Activated T-cell treated with anti-CD3 and anti-CD28 coated beads for 1 hour (primary cell): ENCODE data around the gene RPTOR.

Source experiments
- DNase-seq: peaks from one replicate; pipeline ENCODE4 v3.0.0-alpha.2; 2020; ENCODE audit warnings: low read depth

Gene RPTOR

DNA sequence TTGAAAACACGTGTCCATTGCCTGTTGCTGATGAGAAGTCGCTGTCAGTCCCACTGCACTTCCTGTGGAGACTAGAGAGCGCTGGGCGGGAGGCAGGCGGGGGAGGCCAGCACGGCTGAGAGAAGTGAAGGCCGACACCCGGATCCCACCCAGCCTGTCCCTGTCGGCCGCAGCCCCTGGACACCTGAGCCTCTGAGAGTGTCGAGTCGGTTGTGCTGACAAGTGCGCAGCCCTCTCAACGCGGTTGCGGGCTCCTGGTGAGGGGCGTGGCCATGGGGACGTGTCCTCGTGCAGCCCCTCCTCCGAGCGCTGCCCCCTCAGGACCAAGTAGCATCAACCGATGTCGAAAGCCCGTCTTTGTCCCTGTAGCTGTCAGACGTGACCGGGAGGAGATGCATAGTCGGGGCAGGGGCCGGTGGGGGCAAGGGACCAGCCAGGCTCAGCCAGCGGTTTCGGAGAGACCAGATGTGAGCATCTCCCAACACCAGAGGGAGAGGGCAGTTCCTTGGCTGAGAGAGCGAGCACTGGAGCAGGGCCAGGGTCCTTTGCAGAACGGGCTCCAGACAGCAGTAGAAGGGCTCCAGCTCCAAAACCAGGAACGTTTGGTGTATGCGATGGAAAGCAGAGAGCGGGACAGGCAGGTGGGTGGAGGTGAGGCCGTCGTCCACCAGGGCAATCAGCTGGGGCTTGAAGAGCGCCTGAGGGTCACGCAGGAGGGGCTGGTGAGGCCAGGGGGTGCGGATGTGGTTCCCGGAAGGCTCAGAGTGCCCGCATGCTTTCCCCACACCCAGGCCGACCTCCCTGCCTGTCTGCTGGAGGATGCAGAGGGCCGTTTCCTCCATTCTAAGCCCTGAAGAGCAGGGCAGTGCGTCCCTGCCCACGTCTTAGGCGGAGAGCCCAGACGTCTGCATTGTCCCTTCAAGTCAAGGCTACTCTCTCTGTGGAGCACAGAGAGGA, 403.7 kb downstream of the RPTOR start:
- DNase-seq: no peak

DNA sequence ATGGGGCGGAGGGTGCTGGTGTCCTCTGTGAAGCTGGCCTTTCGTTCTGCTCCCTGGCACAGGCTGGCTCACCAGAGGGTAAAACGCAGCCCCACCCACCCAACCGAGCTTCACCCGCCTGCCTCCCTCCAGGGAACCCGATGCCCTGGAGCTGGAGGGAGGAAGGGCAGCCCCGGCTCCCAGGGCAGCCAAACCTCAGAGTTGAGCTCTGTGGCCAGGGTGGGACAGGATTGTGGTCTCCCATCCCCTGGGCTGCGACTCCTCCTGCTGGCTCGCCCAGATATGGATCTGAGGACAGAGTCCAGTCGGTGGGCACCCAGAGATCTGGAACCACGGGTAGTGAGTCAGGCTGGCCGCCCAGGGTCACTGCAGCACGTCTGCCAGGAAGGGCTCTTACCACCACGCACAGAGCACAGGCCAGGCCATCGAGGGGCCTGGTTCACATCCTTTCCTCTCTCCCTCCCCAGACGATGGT, 404.4 kb downstream of the RPTOR start:
- DNase-seq: no peak

- no peak for DNase-seq
Observed at GRCh38 chr17:80949451-80950421, 405.1 kb downstream of the RPTOR start.

DNA sequence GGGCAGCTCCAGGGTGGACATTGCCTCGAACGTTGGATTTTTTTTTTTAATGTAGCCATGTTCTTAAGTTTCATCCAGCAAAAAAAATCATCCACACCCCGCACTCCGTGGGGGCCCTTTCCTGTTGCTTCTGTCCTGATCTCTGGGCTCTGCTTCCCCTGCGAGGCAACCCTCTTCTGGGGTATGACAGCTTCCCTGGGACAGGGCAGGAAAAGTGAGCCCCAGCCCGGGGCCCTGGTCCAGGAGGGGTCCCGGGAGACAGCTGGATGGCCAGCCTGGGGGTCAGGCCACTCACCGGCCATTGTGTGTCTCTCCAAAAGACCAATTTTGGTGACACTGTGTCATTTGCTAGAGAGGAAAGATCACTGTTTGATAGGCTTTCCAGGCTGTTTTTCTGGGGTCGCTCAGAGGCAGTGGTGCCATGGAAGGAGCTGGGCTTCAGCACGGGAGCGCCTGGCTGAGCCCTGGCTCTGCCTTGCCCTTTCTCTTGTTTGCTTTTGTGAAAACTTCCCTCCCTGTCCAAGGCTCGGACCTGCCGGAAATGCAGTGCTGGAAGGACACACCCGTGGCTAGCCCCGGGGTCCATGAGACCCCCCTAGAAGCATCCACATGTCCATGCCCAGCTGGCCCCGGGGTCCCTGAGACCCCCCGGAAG, 406.0 kb downstream of the RPTOR start:
- DNase-seq: no peak

DNA sequence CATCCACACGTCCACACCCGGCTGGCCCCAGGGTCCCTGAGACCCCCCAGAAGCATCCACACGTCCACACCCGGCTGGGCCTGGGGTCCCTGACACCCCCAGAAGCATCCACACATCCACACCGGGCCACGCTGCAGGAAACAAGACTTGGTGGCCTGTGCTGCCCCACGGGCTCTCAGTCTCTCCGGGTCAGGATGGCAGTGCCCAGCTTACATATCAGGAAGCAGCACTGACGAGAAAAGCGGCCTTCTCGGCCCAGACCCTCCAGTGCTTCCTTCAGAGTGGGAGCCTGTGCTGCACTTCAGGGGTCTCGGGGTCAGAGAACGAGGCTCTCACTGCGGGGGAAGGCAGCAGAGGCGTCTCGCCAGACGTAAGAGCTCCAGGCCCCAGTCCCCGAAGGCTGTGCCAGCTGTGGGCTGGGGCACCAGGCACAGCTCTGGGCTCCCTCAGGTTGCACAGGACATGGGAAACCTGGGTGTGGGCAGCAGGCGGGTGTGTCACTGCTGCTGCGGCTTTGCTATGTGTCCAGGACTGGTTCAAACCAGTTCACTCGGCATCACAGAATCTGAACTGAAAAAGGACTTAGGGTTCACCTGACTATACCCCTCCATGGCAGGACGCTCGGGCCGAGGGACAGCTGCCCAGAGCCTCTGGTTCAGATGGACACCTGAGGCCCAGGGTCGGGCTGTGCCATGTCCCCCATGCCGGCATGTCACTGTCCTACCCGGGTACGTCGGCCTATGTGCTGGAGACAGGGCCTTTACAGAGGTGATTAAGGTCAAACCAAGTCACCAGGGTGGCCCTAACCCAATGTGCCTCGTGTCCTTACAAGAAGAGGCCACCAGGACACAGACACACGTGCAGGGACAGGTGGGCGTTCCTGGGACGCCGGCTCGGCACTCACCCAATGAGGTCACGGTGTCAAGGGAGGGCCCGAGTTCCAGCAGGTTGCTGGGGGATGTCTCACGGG, 406.8 kb downstream of the RPTOR start:
- no peak for DNase-seq

- no peak for DNase-seq
Observed at GRCh38 chr17:80952291-80952690, 407.7 kb downstream of the RPTOR start.

DNA sequence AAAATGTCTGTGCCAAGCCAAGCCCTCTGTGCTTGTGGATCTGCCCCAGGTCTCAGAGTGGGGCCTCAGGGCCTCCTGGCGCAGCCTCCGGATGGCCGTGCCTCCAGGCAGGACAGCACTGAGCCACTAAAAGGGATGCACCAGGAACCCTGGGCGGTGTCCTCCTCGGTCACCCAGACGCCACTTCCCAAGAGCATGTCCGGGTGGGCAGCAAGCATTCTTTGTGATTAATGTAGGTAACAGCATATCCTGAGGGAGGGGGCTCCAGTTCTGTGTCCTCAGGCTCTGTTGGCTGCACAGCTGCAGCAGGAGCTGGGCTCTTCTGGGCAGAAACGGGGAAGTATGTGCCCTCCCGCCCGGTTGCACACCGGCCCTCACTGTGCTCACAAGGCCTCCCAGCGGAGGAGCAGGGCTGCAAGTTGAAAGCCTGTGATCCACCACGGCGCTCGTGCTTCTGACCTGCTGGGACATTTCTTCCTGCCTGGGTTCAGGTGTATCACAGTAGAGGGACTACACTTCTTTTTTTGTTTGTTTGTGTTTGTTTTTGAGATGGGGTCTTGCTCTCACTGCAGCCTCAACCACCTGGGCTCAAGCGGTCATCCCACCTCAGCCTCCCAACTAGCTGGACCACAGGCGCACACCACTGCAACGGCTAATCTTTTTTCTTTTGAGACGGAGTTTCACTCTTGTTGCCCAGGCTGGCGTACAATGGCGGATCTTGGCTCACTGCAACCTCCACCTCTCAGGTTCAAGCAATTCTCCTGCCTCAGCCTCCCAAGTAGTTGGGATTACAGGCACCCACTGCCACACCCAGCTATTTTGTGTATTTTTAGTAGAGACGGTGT, 409.1 kb downstream of the RPTOR start:
- no peak for DNase-seq

DNA sequence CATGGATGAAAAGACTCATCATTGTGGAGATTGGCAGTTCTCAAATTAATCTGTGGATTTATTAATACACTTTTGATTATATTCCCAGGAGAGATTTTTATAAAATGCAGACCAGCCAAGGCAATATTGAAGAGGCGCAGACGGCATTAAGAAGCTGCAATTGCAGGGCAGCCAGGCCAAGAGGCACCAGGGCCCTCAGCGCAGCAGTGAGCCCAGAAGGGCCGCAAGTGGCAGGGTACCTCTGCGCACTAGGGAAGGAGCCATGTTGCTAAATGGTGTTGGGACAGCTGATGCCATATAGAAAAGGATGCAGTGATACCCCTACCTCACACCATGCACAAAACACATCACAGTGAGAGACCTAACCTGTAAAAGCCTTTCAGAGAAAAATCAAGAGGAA, 410.4 kb downstream of the RPTOR start:
- DNase-seq: no peak

GRCh38 chr17:80955671-80956280, 411.1 kb downstream of the RPTOR start:
- no peak for DNase-seq

- DNase-seq: no peak
Observed at GRCh38 chr17:80956321-80957190, 411.9 kb downstream of the RPTOR start.

GRCh38 chr17:80957461-80957941, 412.9 kb downstream of the RPTOR start:
- no peak for DNase-seq

GRCh38 chr17:80959330-80960036, 414.8 kb downstream of the RPTOR start:
- no peak for DNase-seq

GRCh38 chr17:80960037-80960796, 415.6 kb downstream of the RPTOR start:
- no peak for DNase-seq

GRCh38 chr17:80960797-80961452, 416.3 kb downstream of the RPTOR start:
- DNase-seq: no peak

- DNase-seq: no peak
Observed at GRCh38 chr17:80961541-80962330, 417.1 kb downstream of the RPTOR start.
